Stomach (tissue), 9 donors: Measurements from ENCODE around the gene NAALADL2. TPM values are rescaled to one million over a fixed set of nuclear protein-coding genes. Genes with fewer than 3 reads are reported as not detected.

Experiments
- DNase-seq, 2 donors: peaks; one replicate each; pipeline versions ENCODE4 v3.0.0 to v3.0.0-alpha.2; 2013 to 2019
- H3K27ac ChIP-seq, 5 donors: fragments of 200-600 bp in 4 of 5; sonication (generic) in 4 of 5; one replicate each; pipeline ENCODE4 v1.5.1; 2013 to 2019; ENCODE audit warnings: mild to moderate bottlenecking in 1 of 5, moderate library complexity in 1 of 5
- H3K27me3 ChIP-seq, 3 donors: fragments of 200-600 bp; sonication (generic); one replicate each; pipeline ENCODE4 v1.5.1; 2017 to 2019; ENCODE audit warnings: mixed run types in 1 of 3
- H3K36me3 ChIP-seq, 4 donors: fragments of 200-600 bp; sonication (generic); 1 replicate in 3 of 4; 2 replicates in 1 of 4; pipeline ENCODE4 v1.5.1; 2016 to 2019
- H3K4me1 ChIP-seq, 4 donors: fragments of 200-600 bp; sonication (generic); one replicate each; pipeline ENCODE4 v1.5.1; 2016 to 2019
- H3K4me3 ChIP-seq, 4 donors: fragments of 200-600 bp; sonication (generic) in 3 of 4; one replicate each; pipeline ENCODE4 v1.5.1; 2016 to 2019; ENCODE audit warnings: mild to moderate bottlenecking in 1 of 4
- H3K9me3 ChIP-seq, 4 donors: fragments of 200-600 bp; sonication (generic); one replicate each; pipeline ENCODE4 v1.5.1; 2016 to 2019
- EP300 ChIP-seq: sonication (generic); formaldehyde crosslinking; IDR thresholded peaks from one replicate; pipeline ENCODE4 v1.6.1; 2017; ENCODE audit warnings: antibody characterized with exemption
- POLR2A ChIP-seq, 4 donors: fragments of 450-650 bp; IDR thresholded peaks; one replicate each; pipeline ENCODE4 v1.6.1; 2016; ENCODE audit warnings: antibody characterized with exemption in 4 of 4, control low read depth in 2 of 4, mild to moderate bottlenecking in 1 of 4, moderate library complexity in 1 of 4
- POLR2AphosphoS5 ChIP-seq, 3 donors: sonication (generic); formaldehyde crosslinking; IDR thresholded peaks; one replicate each; pipeline ENCODE4 v1.6.1; 2016; ENCODE audit warnings: antibody characterized with exemption in 3 of 3
- WGBS, 5 donors: extraction: QIAGEN DNeasy Blood & Tissue Kit in 3 of 5; methylation state at CpG; one replicate each; pipeline versions ENCODE4 v1.1.5 to v1.1.7; 2013 to 2018; 5-methylcytosine and 5-hydroxymethylcytosine counted together
- intact Hi-C: fragments of 100-400 bp; cut with DNase I; formaldehyde crosslinking; loops from one replicate; pipeline ENCODE4 v1.15.1; 2023; ENCODE audit warnings: low total_unique reads
- polyA plus RNA-seq, 3 donors: library from polyadenylated mRNA; stranded (reverse); fragments of 200-250 nt; gene quantifications; one replicate each; pipeline ENCODE4 v1.2.3, GENCODE V29; 2013
- total RNA-seq, 5 donors: library from RNA; depleted of rRNA; stranded (reverse); fragments of >200 nt; gene quantifications; one replicate each; pipeline versions ENCODE4 v1.1.0 to v1.2.3, GENCODE V29; 2014 to 2016
- TF ChIP-seq, protein P1 (sequence below), 7 experiments: fragments of 450-650 bp in 4 of 7; fragments of 200-600 bp in 3 of 7; sonication (generic) in 3 of 7; IDR thresholded peaks; one replicate each; pipeline ENCODE4 v1.5.1; 2016 to 2019; ENCODE audit warnings: antibody characterized with exemption in 7 of 7, control low read depth in 2 of 7, mild to moderate bottlenecking in 1 of 7
- donor health status: healthy with polysubstance abuse.
- donor health status: Bipolar disorder and iron deficiency.
- donor health status: healthy.

Gene NAALADL2
- total and polyA plus RNA-seq, 8 donors, result 0.58 to 43.7 (median 5.4) TPM

DNA sequence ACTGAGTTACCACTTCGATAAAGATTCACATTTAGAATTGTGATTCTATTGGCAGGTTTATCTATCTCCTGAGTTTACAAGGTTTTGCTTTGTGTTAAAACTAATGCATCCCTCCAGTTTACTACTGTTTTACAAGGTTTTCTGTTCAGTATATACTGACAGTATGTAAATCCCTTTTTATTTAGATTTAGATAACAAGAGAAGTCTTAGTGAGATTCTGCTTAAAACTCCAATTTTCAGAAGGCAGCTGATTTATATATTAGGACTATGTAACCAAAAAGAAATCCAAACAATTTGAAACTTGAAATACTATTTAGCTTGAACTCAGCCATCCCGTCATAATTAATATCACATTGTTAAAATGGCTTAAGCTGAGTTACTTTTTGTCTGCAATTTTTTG is 619.2 kb downstream of the NAALADL2 start:
- 73 to 85% (median 78%) methylated on average over 2 of the region's 2 CpGs for WGBS, 5 donors
- no peaks in the 10 kb centered on the region for H3K36me3 ChIP-seq
- intact Hi-C loops, result no loop called here
- no peaks in the 10 kb centered on the region for H3K9me3 ChIP-seq
- no peak for DNase-seq
- no peak overlapping the region for H3K4me3 ChIP-seq
- H3K4me1 ChIP-seq, result no peaks in the 10 kb centered on the region
- H3K27me3 ChIP-seq, result no peaks in the 10 kb centered on the region
- TF ChIP-seq POLR2AphosphoS5 (IDR thresholded peaks at IDR 0.05) (no peak), POLR2A (IDR thresholded peaks at IDR 0.05) (no peak), EP300 (no peak)
- TF ChIP-seq, protein P1, sequence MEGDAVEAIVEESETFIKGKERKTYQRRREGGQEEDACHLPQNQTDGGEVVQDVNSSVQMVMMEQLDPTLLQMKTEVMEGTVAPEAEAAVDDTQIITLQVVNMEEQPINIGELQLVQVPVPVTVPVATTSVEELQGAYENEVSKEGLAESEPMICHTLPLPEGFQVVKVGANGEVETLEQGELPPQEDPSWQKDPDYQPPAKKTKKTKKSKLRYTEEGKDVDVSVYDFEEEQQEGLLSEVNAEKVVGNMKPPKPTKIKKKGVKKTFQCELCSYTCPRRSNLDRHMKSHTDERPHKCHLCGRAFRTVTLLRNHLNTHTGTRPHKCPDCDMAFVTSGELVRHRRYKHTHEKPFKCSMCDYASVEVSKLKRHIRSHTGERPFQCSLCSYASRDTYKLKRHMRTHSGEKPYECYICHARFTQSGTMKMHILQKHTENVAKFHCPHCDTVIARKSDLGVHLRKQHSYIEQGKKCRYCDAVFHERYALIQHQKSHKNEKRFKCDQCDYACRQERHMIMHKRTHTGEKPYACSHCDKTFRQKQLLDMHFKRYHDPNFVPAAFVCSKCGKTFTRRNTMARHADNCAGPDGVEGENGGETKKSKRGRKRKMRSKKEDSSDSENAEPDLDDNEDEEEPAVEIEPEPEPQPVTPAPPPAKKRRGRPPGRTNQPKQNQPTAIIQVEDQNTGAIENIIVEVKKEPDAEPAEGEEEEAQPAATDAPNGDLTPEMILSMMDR (IDR thresholded peaks at IDR 0.05), result no peak
- H3K27ac ChIP-seq, result no peak overlapping the region

DNA sequence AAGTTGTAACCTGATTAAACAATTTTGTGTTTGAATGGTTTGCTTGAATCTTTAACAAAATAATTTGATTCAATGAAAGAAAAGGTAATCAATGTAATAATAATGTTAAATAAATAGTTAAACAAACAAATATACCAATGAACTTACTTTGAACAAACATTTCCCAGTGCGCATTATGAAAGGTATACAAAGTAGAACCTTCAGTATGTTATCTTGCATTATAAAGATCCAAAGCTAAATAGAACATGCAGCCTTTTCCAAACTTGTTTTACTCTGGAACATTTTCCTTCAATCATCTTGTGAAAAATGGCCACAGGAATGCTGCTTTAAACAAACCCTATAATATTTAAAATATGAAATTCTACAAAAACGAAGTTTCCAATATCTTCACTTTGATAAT is 620.0 kb downstream of the NAALADL2 start:
- H3K4me3 ChIP-seq, result no peak overlapping the region
- intact Hi-C loops, result no loop called here
- peaks cover 0 to 4% (median 0%) of the 10 kb centered on the region in 4 donors for H3K4me1 ChIP-seq
- WGBS, 5 donors, result 36 to 57% (median 53%) methylated on average over 2 of the region's 2 CpGs
- no peaks in the 10 kb centered on the region for H3K9me3 ChIP-seq
- DNase-seq, result no peak
- H3K36me3 ChIP-seq, result no peaks in the 10 kb centered on the region
- TF ChIP-seq, protein P1 (IDR thresholded peaks at IDR 0.05), result no peak
- H3K27ac ChIP-seq, result no peak overlapping the region
- H3K27me3 ChIP-seq, result no peaks in the 10 kb centered on the region

DNA sequence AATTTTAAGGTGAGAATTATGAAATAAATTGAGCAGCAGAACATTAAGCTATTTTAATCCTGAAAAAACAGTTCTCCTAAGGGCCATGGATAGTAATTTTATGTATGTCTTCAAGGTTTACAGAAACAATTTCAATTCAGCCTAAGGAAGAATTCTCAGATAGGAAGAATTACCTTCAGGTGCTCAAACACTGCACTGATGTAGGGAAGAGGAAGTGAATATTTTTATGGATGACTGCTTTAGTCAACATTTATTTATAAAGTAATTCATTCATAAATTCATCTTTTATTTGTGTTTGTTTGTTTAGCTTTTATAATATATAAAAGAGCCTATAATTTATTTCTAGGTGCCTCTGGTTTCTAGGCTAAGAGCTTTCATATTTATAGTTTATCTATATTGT is 620.7 kb downstream of the NAALADL2 start:
- TF ChIP-seq, protein P1 (IDR thresholded peaks at IDR 0.05), result no peak
- TF ChIP-seq POLR2AphosphoS5 (IDR thresholded peaks at IDR 0.05) (no peak), EP300 (no peak), POLR2A (IDR thresholded peaks at IDR 0.05) (no peak)
- no peaks in the 10 kb centered on the region for H3K9me3 ChIP-seq

DNA sequence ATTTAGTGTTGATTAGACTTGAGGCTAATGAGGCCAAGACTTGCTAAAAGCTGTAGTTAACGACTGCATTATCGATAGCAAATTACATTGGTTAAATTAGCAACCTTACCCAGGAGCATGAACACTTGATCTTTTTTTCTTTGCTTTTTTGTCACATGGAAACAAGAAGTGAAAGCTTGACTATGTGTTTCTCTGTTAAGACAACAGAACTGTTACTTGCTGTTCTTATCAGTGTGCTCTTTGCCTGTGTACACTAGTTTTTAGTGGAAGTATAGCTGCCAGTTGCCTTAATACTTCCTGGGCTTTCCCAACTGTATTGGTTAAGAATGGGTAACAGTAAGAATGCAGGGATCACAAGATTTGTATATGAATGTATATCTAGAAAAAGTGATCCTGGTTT is 625.5 kb downstream of the NAALADL2 start:
- peaks cover 0 to 10% (median 4%) of the 10 kb centered on the region in 4 donors for H3K4me1 ChIP-seq

More for the DNA sequence above, 620.7 kb downstream of the NAALADL2 start:
- intact Hi-C loops, result no loop called here
- Histone ChIP-seq H3K4me3 (no peak overlapping the region), H3K36me3 (no peaks in the 10 kb centered on the region), H3K27me3 (no peaks in the 10 kb centered on the region), H3K4me1 (peaks cover 0 to 10% (median under 1%) of the 10 kb centered on the region in 4 donors), H3K27ac (no peak overlapping the region)
- DNase-seq, result no peak

More for the DNA sequence above, 625.5 kb downstream of the NAALADL2 start:
- intact Hi-C loops, result no loop called here
- no peak overlapping the region for H3K27ac ChIP-seq
- peak in 1 of 2 donors; percentile 34 for DNase-seq
- H3K9me3 ChIP-seq, result no peaks in the 10 kb centered on the region
- H3K36me3 ChIP-seq, result no peaks in the 10 kb centered on the region
- H3K27me3 ChIP-seq, result no peaks in the 10 kb centered on the region
- 32 to 61% (median 49%) methylated on average over 2 of the region's 2 CpGs for WGBS, 5 donors
- no peak overlapping the region for H3K4me3 ChIP-seq
- no peak for TF ChIP-seq POLR2AphosphoS5 (IDR thresholded peaks at IDR 0.05)
- TF ChIP-seq POLR2A (IDR thresholded peaks at IDR 0.05), result no peak
- TF ChIP-seq, protein P1 (IDR thresholded peaks at IDR 0.05), result no peak
- TF ChIP-seq EP300, result no peak
